Measurements from ENCODE around the gene SFT2D1. TPM values are rescaled to one million over a fixed set of nuclear protein-coding genes. Genes with fewer than 3 reads are reported as not detected.

Gene SFT2D1
- total RNA-seq, 1 donor from 2014 or later: 8.8 TPM

- DNase-seq (ENCODE audit: low spot score): no peak
- ATAC-seq: no peak
Observed at GRCh38 chr6:166282394-166283032, 59.8 kb downstream of the SFT2D1 start.

GRCh38 chr6:166281104-166281503 lies 61.2 kb downstream of the SFT2D1 start:
- DNase-seq (ENCODE audit: low spot score) (no peak), ATAC-seq (no peak)

- DNase-seq (ENCODE audit: low spot score) (no peak), ATAC-seq (no peak)
Observed at GRCh38 chr6:166279393-166279679, 63.0 kb downstream of the SFT2D1 start.

- ATAC-seq (no peak), DNase-seq (ENCODE audit: low spot score) (no peak)
Observed at GRCh38 chr6:166278579-166279392, 63.6 kb downstream of the SFT2D1 start.

- ATAC-seq: no peak
- no peak for DNase-seq (ENCODE audit: low spot score)
Observed at GRCh38 chr6:166277892-166278578, 64.3 kb downstream of the SFT2D1 start.

GRCh38 chr6:166277018-166277417 lies 65.3 kb downstream of the SFT2D1 start:
- ATAC-seq: no peak

GRCh38 chr6:166275714-166276166 lies 66.6 kb downstream of the SFT2D1 start:
- peak; percentile 100 for ATAC-seq
- DNase-seq (ENCODE audit: low spot score): peak; percentile 79

More at GRCh38 chr6:166277018-166277417, 65.3 kb downstream of the SFT2D1 start:
- no peak for DNase-seq (ENCODE audit: low spot score)

GRCh38 chr6:166274739-166275370 lies 67.5 kb downstream of the SFT2D1 start:
- DNase-seq (ENCODE audit: low spot score) (no peak), ATAC-seq (no peak)

- ATAC-seq (no peak), DNase-seq (ENCODE audit: low spot score) (no peak)
Observed at GRCh38 chr6:166274163-166274562, 68.2 kb downstream of the SFT2D1 start.

GRCh38 chr6:166271376-166271765 lies 71.0 kb downstream of the SFT2D1 start:
- DNase-seq (ENCODE audit: low spot score) (no peak), ATAC-seq (no peak)

GRCh38 chr6:166270706-166271375 lies 71.5 kb downstream of the SFT2D1 start:
- DNase-seq (ENCODE audit: low spot score) (no peak), ATAC-seq (no peak)

Other genes with a start within 250 kb of the SFT2D1 start
- not detected for gene TBXT, start 174.7 kb downstream of the SFT2D1 start, total RNA-seq
- 2.0 TPM for gene PRR18, start 34.2 kb downstream of the SFT2D1 start, total RNA-seq
- gene MPC1, start 40.4 kb upstream of the SFT2D1 start, total RNA-seq: 120 TPM
- 0.28 TPM for gene RAMACL, start 244.1 kb upstream of the SFT2D1 start, total RNA-seq